ENCODE results near the gene KIF26B. TPM values are rescaled to one million over a fixed set of nuclear protein-coding genes. Genes with fewer than 3 reads are reported as not detected.

The KIF26B gene
- total RNA-seq, 1 donor from 2014 or later, result 0.45 TPM

- intact Hi-C loops (cut with DNase I), result no loop called here
Observed at GRCh38 chr1:245255783-245256182, 101.0 kb downstream of the KIF26B start.

GRCh38 chr1:245256528-245256927 is 101.7 kb downstream of the KIF26B start:
- ATAC-seq (no peak), DNase-seq (ENCODE audit: low spot score) (no peak)
- intact Hi-C loops (cut with DNase I), result no loop called here

More at GRCh38 chr1:245255783-245256182, 101.0 kb downstream of the KIF26B start:
- no peak for DNase-seq (ENCODE audit: low spot score)
- no peak for ATAC-seq

GRCh38 chr1:245258271-245258920 is 103.6 kb downstream of the KIF26B start:
- ATAC-seq, result no peak
- intact Hi-C loops (cut with DNase I), result no loop called here
- no peak for DNase-seq (ENCODE audit: low spot score)

- intact Hi-C loops (cut with DNase I), result no loop called here
- DNase-seq (ENCODE audit: low spot score) (no peak), ATAC-seq (no peak)
Observed at GRCh38 chr1:245260110-245260882, 105.5 kb downstream of the KIF26B start.

- no peak for DNase-seq (ENCODE audit: low spot score)
- no peak for ATAC-seq
- intact Hi-C loops (cut with DNase I), result no loop called here
Observed at GRCh38 chr1:245260883-245261282, 106.1 kb downstream of the KIF26B start.

GRCh38 chr1:245261786-245262185 is 107.0 kb downstream of the KIF26B start:
- no peak for ATAC-seq
- intact Hi-C loops (cut with DNase I), result no loop called here
- DNase-seq (ENCODE audit: low spot score), result no peak

- intact Hi-C loops (cut with DNase I), result no loop called here
- DNase-seq (ENCODE audit: low spot score) (no peak), ATAC-seq (no peak)
Observed at GRCh38 chr1:245263529-245264095, 108.8 kb downstream of the KIF26B start.

GRCh38 chr1:245264226-245264625 is 109.4 kb downstream of the KIF26B start:
- DNase-seq (ENCODE audit: low spot score) (no peak), ATAC-seq (no peak)
- intact Hi-C loops (cut with DNase I), result no loop called here

- ATAC-seq (no peak), DNase-seq (ENCODE audit: low spot score) (no peak)
- intact Hi-C loops (cut with DNase I), result no loop called here
Observed at GRCh38 chr1:245266105-245266504, 111.3 kb downstream of the KIF26B start.

- ATAC-seq, result no peak
- intact Hi-C loops (cut with DNase I), result no loop called here
- DNase-seq (ENCODE audit: low spot score), result no peak
Observed at GRCh38 chr1:245270063-245270462, 115.3 kb downstream of the KIF26B start.

GRCh38 chr1:245270972-245271371 is 116.2 kb downstream of the KIF26B start:
- no peak for ATAC-seq
- DNase-seq (ENCODE audit: low spot score), result no peak
- intact Hi-C loops (cut with DNase I), result no loop called here

- ATAC-seq (no peak), DNase-seq (ENCODE audit: low spot score) (no peak)
- intact Hi-C loops (cut with DNase I), result no loop called here
Observed at GRCh38 chr1:245272676-245273075, 117.9 kb downstream of the KIF26B start.

GRCh38 chr1:245276445-245276844 is 121.7 kb downstream of the KIF26B start:
- ATAC-seq, result no peak
- intact Hi-C loops (cut with DNase I), result no loop called here
- DNase-seq (ENCODE audit: low spot score), result no peak

- DNase-seq (ENCODE audit: low spot score) (no peak), ATAC-seq (no peak)
Observed at GRCh38 chr1:245277276-245277675, 122.5 kb downstream of the KIF26B start.

GRCh38 chr1:245278846-245279245 is 124.1 kb downstream of the KIF26B start:
- intact Hi-C loops (cut with DNase I), result no loop called here
- no peak for DNase-seq (ENCODE audit: low spot score)

More at GRCh38 chr1:245277276-245277675, 122.5 kb downstream of the KIF26B start:
- intact Hi-C loops (cut with DNase I), result no loop called here

GRCh38 chr1:245279346-245279745 is 124.6 kb downstream of the KIF26B start:
- ATAC-seq (no peak), DNase-seq (ENCODE audit: low spot score) (no peak)
- intact Hi-C loops (cut with DNase I), result no loop called here

More at GRCh38 chr1:245278846-245279245, 124.1 kb downstream of the KIF26B start:
- ATAC-seq, result no peak

- ATAC-seq (no peak), DNase-seq (ENCODE audit: low spot score) (no peak)
- intact Hi-C loops (cut with DNase I), result no loop called here
Observed at GRCh38 chr1:245283001-245283400, 128.2 kb downstream of the KIF26B start.

GRCh38 chr1:245285168-245285567 is 130.4 kb downstream of the KIF26B start:
- intact Hi-C loops (cut with DNase I), result no loop called here
- DNase-seq (ENCODE audit: low spot score) (no peak), ATAC-seq (no peak)

GRCh38 chr1:245288796-245289195 is 134.0 kb downstream of the KIF26B start:
- intact Hi-C loops (cut with DNase I), result no loop called here
- no peak for ATAC-seq
- DNase-seq (ENCODE audit: low spot score), result no peak

- DNase-seq (ENCODE audit: low spot score) (no peak), ATAC-seq (no peak)
- intact Hi-C loops (cut with DNase I), result no loop called here
Observed at GRCh38 chr1:245290836-245291235, 136.1 kb downstream of the KIF26B start.
